ENCODE measurements around the gene PPP4R3B. TPM values are rescaled to one million over a fixed set of nuclear protein-coding genes. Genes with fewer than 3 reads are reported as not detected.

Gene PPP4R3B
- 10 to 100 TPM; 58.6 to 87.0 (median 69.5) TPM for total RNA-seq

DNA sequence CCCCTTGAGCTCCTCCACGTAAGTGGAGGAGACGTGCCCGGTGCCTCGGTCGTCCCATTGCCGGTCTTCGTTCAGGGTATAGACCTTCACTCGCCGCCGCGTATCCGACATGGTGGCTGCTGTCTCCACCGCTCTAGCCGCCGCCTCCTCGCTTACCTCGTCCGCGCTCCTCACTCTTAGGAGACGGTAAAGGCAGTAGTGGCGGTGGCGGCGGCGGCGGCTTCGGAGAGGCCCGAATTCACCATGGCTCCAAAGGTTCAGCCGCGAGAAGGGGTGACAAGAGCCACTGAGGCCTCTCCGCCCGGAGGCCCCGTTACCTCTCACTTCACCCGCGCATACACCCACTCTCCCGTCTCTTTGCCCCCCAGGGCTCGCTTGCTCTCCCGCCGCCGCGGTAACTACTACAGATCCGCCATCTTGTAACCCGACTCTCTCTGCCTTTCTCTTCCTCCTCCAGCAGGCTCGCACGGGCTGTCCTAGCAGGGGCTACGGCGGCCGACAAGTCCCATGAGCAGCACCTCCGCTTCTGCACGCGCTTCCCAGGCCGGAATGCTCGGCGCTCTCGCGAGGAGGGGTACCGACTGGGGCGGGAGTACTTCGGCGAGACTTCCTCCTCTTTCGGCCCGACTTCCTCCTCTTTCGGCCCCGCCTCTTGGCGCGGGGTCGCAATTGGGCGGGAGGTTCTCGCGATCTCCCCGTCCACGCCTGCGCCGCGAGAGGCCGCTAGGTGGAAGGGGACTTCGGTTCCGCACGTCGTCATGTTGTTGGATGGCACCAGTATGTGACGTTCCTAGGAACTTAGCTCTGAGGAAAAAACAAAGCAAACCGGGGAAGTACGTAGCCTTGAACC is at the start of gene PPP4R3B:
Gene PPP4R3B (minus strand): TSS at position 448 of the 850 bp plus-strand sequence. CDS start 337 bp downstream, at position 111.
- Histone ChIP-seq H3K9me3 (no peaks in the 10 kb centered on the region), H3K36me3 (peaks cover 0 to 31% (median 0%) of the 10 kb centered on the region in 3 donors), H3K27me3 (no peaks in the 10 kb centered on the region), H3K4me1 (peaks cover 0 to 29% (median 10%) of the 10 kb centered on the region in 4 donors), H3K27ac (peak within 1 kb of the TSS; percentile 96 to 99 (median 98)), H3K4me3 (peak within 1 kb of the TSS; percentile 67 to 97 (median 86))
- peak; percentile 99 to 100 (median 99) for DNase-seq
- TF ChIP-seq, protein P1, sequence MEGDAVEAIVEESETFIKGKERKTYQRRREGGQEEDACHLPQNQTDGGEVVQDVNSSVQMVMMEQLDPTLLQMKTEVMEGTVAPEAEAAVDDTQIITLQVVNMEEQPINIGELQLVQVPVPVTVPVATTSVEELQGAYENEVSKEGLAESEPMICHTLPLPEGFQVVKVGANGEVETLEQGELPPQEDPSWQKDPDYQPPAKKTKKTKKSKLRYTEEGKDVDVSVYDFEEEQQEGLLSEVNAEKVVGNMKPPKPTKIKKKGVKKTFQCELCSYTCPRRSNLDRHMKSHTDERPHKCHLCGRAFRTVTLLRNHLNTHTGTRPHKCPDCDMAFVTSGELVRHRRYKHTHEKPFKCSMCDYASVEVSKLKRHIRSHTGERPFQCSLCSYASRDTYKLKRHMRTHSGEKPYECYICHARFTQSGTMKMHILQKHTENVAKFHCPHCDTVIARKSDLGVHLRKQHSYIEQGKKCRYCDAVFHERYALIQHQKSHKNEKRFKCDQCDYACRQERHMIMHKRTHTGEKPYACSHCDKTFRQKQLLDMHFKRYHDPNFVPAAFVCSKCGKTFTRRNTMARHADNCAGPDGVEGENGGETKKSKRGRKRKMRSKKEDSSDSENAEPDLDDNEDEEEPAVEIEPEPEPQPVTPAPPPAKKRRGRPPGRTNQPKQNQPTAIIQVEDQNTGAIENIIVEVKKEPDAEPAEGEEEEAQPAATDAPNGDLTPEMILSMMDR (IDR thresholded peaks at IDR 0.05): peak; percentile 56 to 84 (median 77)
- TF ChIP-seq POLR2A (IDR thresholded peaks at IDR 0.05): peak; percentile 97 to 99

DNA sequence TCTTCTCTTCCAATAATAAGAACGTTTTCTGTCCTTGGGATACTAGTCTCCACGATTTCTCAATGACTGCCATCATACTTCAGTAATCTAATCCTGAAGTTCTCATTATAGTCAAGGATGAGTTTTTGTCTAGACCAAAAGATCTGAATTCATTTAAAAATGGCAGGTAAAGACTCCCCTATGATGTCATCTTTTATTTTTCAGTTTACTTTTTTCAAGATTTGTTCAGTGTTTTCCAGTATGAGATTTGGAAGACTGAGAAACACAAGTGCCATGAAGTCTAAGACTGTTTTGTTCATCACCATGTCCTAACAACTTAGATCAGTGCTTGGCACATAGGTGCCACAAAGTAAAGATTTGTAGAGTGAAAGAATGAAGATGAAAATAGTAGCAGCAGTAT is 35.8 kb upstream of the PPP4R3B start:
- no peaks in the 10 kb centered on the region for H3K27me3 ChIP-seq
- no peak for TF ChIP-seq POLR2A (IDR thresholded peaks at IDR 0.05)
- TF ChIP-seq, protein P1 (IDR thresholded peaks at IDR 0.05): no peak
- H3K9me3 ChIP-seq: no peaks in the 10 kb centered on the region
- no peak overlapping the region for H3K27ac ChIP-seq
- no peak overlapping the region for H3K4me3 ChIP-seq
- no peak for DNase-seq
- no peaks in the 10 kb centered on the region for H3K4me1 ChIP-seq
- peaks cover 0 to 18% (median 0%) of the 10 kb centered on the region in 3 donors for H3K36me3 ChIP-seq

DNA sequence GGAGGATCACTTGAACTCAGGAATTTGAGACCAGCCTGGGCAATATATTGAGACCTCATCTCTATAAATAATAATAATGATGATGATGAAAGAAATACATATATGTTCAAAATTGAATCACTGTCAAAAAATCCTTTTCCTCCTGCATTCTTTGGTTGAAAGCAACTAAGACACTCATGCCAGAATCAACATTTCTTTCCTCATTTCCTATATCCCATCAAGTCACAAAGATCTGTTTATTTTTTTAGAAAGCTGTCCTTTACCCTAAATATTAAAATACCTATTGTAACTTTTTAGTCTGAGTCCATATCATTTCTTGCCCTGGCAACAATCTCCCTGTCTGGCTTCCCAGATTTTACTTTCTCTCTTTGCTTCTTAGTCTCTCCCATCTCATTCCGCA is 31.8 kb upstream of the PPP4R3B start:
- H3K4me1 ChIP-seq: no peaks in the 10 kb centered on the region
- no peak overlapping the region for H3K4me3 ChIP-seq
- DNase-seq: no peak
- TF ChIP-seq, protein P1 (IDR thresholded peaks at IDR 0.05): no peak
- no peak for TF ChIP-seq POLR2A (IDR thresholded peaks at IDR 0.05)
- H3K27me3 ChIP-seq: no peaks in the 10 kb centered on the region
- no peaks in the 10 kb centered on the region for H3K9me3 ChIP-seq
- H3K27ac ChIP-seq: no peak overlapping the region
- peaks cover 0 to 23% (median 0%) of the 10 kb centered on the region in 3 donors for H3K36me3 ChIP-seq

DNA sequence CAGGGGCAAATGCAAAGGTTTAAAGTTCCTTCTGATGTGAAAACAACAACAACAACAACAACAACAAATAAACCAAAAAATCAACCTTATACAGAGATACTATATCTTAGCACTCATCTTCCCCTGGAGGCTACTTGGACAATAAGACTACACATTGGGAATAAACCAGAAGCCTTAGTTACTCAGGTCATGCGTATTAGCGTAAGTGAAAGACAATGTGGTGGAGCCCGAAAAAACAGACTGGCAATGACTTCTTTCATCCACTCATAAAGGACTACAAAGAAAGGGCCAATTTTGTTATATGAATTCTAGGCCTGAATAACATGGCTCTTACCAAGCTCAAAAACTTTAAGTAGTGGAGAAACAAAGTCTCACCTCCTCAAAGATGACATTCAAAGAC is 19.4 kb upstream of the PPP4R3B start:
- TF ChIP-seq, protein P1 (IDR thresholded peaks at IDR 0.05): no peak
- TF ChIP-seq POLR2A (IDR thresholded peaks at IDR 0.05): no peak
- H3K27me3 ChIP-seq: no peaks in the 10 kb centered on the region
- no peaks in the 10 kb centered on the region for H3K9me3 ChIP-seq
- H3K4me1 ChIP-seq: no peaks in the 10 kb centered on the region
- no peak overlapping the region for H3K4me3 ChIP-seq
- H3K27ac ChIP-seq: no peak overlapping the region
- H3K36me3 ChIP-seq: peaks cover 0 to 41% (median 0%) of the 10 kb centered on the region in 3 donors
- no peak for DNase-seq

DNA sequence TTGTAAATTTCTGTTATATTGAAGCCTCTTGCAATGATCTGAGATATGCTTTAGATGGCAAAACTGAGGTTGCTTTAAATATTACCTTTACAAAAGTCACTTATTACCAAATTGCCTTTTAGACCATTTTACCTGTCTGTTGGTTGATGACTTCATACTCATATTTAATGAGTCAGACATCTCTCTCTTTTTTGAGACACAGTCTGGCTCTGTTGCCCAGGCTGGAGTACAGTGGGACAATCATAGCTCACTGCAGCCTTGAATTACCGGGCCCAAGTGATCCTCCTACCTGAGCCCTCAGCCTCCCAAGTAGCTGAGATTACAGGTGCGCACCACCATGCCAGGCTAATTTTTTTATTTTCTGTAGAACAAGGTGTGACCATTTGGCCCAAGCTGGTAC is 11.5 kb upstream of the PPP4R3B start:
- Histone ChIP-seq H3K27me3 (no peaks in the 10 kb centered on the region), H3K9me3 (no peaks in the 10 kb centered on the region), H3K36me3 (peaks cover 0 to 7% (median 0%) of the 10 kb centered on the region in 3 donors), H3K4me3 (no peak overlapping the region), H3K27ac (no peak overlapping the region), H3K4me1 (no peaks in the 10 kb centered on the region)
- no peak for TF ChIP-seq POLR2A (IDR thresholded peaks at IDR 0.05)
- TF ChIP-seq, protein P1 (IDR thresholded peaks at IDR 0.05): no peak
- no peak for DNase-seq
